HEK293 (cell line): Measurements from ENCODE around the gene NHP2.

Experiments used
- CTCF ChIA-PET: fragments of 350-600 bp; formaldehyde crosslinking; extraction: SDS; loops from one replicate; lab custom pipeline; 2021; ENCODE audit warnings: antibody characterized with exemption; lab: Yijun Ruan, JAX
- POLR2A ChIA-PET: fragments of 300-600 bp; formaldehyde crosslinking; extraction: SDS; loops from one replicate; lab custom pipeline; 2020; ENCODE audit warnings: antibody characterized with exemption, inconsistent platforms; lab: Yijun Ruan, JAX
- H3K27ac ChIP-seq: fragments of 200-500 bp; sonication (Bioruptor generic); 2 replicates; pipeline ENCODE4 v1.5.1; 2014; ENCODE audit warnings: low read depth, low read length, control low read depth, inconsistent platforms; ENCODE audit errors: extremely low read depth
- H3K36me3 ChIP-seq, 2 experiments: fragments of 200-500 bp in 1 of 2; sonication (Bioruptor generic) in 1 of 2; 1 replicate in 1 of 2; 2 replicates in 1 of 2; pipeline ENCODE4 v1.5.1; 2014 to 2017; ENCODE audit warnings: inconsistent platforms in 2 of 2, low read length in 2 of 2; ENCODE audit not compliant: control insufficient read depth in 2 of 2, insufficient read depth in 1 of 2
- H3K4me1 ChIP-seq: fragments of 200-500 bp; sonication (Bioruptor generic); 2 replicates; pipeline ENCODE4 v1.5.1; 2014; ENCODE audit warnings: mild to moderate bottlenecking, low read length, inconsistent platforms; ENCODE audit not compliant: control insufficient read depth, insufficient read depth
- H3K4me3 ChIP-seq: 2 replicates; pipeline ENCODE4 v1.5.1; 2011; ENCODE audit warnings: low read depth, mild to moderate bottlenecking, control low read depth, low read length, moderate library complexity
- H3K9me3 ChIP-seq: fragments of 200-500 bp; sonication (Bioruptor generic); 2 replicates; pipeline ENCODE4 v1.5.1; 2014; ENCODE audit warnings: low read depth, low read length, inconsistent platforms; ENCODE audit not compliant: control insufficient read depth, insufficient read depth
- FEZF1 ChIP-seq: fragments of 450-650 bp; formaldehyde crosslinking; IDR thresholded peaks from 2 replicates; pipeline ENCODE4 v1.5.1; 2016; ENCODE audit warnings: missing biosample characterization, missing genetic modification characterization
- HOXA7 ChIP-seq: sonication (generic); formaldehyde crosslinking; IDR thresholded peaks from 2 replicates; pipeline ENCODE4 v1.8.1; 2022; ENCODE audit warnings: missing genetic modification reagents, borderline replicate concordance
- KLF7 ChIP-seq: fragments of 450-650 bp; formaldehyde crosslinking; IDR thresholded peaks from 2 replicates; pipeline ENCODE4 v1.5.1; 2016; ENCODE audit warnings: missing biosample characterization, missing genetic modification characterization, borderline replicate concordance
- SCRT2 ChIP-seq: fragments of 450-650 bp; formaldehyde crosslinking; IDR thresholded peaks from 2 replicates; pipeline ENCODE4 v1.5.1; 2016; ENCODE audit warnings: missing biosample characterization, missing genetic modification characterization
- SETDB1 ChIP-seq: IDR thresholded peaks from one replicate; pipeline ENCODE4 v1.6.1; 2017; ENCODE audit warnings: mild to moderate bottlenecking, low read length, moderate library complexity, mixed read lengths; ENCODE audit not compliant: insufficient read length
- ZFP69B ChIP-seq: fragments of 450-650 bp; formaldehyde crosslinking; IDR thresholded peaks from 2 replicates; pipeline ENCODE4 v1.5.1; 2016; ENCODE audit warnings: missing biosample characterization, missing genetic modification characterization
- ZNF112 ChIP-seq: fragments of 450-650 bp; formaldehyde crosslinking; IDR thresholded peaks from 2 replicates; pipeline ENCODE4 v1.5.0; 2017; ENCODE audit warnings: missing biosample characterization, missing genetic modification characterization
- ZNF133 ChIP-seq: fragments of 450-650 bp; formaldehyde crosslinking; IDR thresholded peaks from 2 replicates; pipeline ENCODE4 v1.5.1; 2016; ENCODE audit warnings: missing biosample characterization, missing genetic modification characterization
- ZNF140 ChIP-seq: fragments of 450-650 bp; formaldehyde crosslinking; IDR thresholded peaks from 2 replicates; pipeline ENCODE4 v1.5.1; 2016; ENCODE audit warnings: missing biosample characterization, missing genetic modification characterization
- ZNF175 ChIP-seq: fragments of 450-650 bp; formaldehyde crosslinking; IDR thresholded peaks from 2 replicates; pipeline ENCODE4 v1.5.1; 2016; ENCODE audit warnings: missing biosample characterization, missing genetic modification characterization
- ZNF266 ChIP-seq: fragments of 450-650 bp; formaldehyde crosslinking; IDR thresholded peaks from 2 replicates; pipeline ENCODE4 v1.5.1; 2016; ENCODE audit warnings: missing biosample characterization, missing genetic modification characterization, low read depth
- ZNF274 ChIP-seq, 2 experiments: fragments of 200-500 bp in 1 of 2; fragments of 450-650 bp in 1 of 2; sonication (Bioruptor generic) in 1 of 2; formaldehyde crosslinking in 1 of 2; IDR thresholded peaks; 2 replicates each; pipeline versions ENCODE4 v1.5.1 to v1.6.1; 2014 to 2016; ENCODE audit warnings: borderline replicate concordance in 1 of 2, inconsistent platforms in 1 of 2, low read length in 1 of 2, missing biosample characterization in 1 of 2, missing genetic modification characterization in 1 of 2
- ZNF311 ChIP-seq: fragments of 450-650 bp; formaldehyde crosslinking; IDR thresholded peaks from 2 replicates; pipeline ENCODE4 v1.5.1; 2017; ENCODE audit warnings: missing biosample characterization, missing genetic modification characterization, borderline replicate concordance
- ZNF324 ChIP-seq: fragments of 450-650 bp; formaldehyde crosslinking; IDR thresholded peaks from 2 replicates; pipeline ENCODE4 v1.5.1; 2016; ENCODE audit warnings: missing biosample characterization, missing genetic modification characterization
- ZNF354C ChIP-seq: fragments of 450-650 bp; formaldehyde crosslinking; IDR thresholded peaks from 2 replicates; pipeline ENCODE4 v1.5.1; 2016; ENCODE audit warnings: missing biosample characterization, missing genetic modification characterization, low read depth, borderline replicate concordance
- ZNF513 ChIP-seq: fragments of 450-650 bp; IDR thresholded peaks from 2 replicates; pipeline ENCODE4 v1.5.1; 2018; ENCODE audit warnings: missing biosample characterization, missing genetic modification characterization
- ZNF530 ChIP-seq: fragments of 450-650 bp; formaldehyde crosslinking; IDR thresholded peaks from 2 replicates; pipeline ENCODE4 v1.5.1; 2016; ENCODE audit warnings: low read depth, missing biosample characterization, missing genetic modification characterization
- ZNF555 ChIP-seq: fragments of 450-650 bp; formaldehyde crosslinking; conservative IDR thresholded peaks from 2 replicates; pipeline ENCODE4 v1.5.1; 2017; ENCODE audit warnings: missing biosample characterization, mild to moderate bottlenecking, missing genetic modification characterization, inconsistent platforms
- ZNF621 ChIP-seq: fragments of 450-650 bp; formaldehyde crosslinking; IDR thresholded peaks from 2 replicates; pipeline ENCODE4 v1.5.1; 2017; ENCODE audit warnings: missing biosample characterization, missing genetic modification characterization
- ZNF624 ChIP-seq: fragments of 450-650 bp; formaldehyde crosslinking; IDR thresholded peaks from 2 replicates; pipeline ENCODE4 v1.5.1; 2017; ENCODE audit warnings: missing biosample characterization, missing genetic modification characterization
- ZNF626 ChIP-seq: fragments of 450-650 bp; sonication (Bioruptor Pico); formaldehyde crosslinking; IDR thresholded peaks from 2 replicates; pipeline ENCODE4 v1.5.1; 2018; ENCODE audit warnings: missing biosample characterization, missing genetic modification characterization, inconsistent platforms
- ZNF654 ChIP-seq: fragments of 450-650 bp; formaldehyde crosslinking; IDR thresholded peaks from 2 replicates; pipeline ENCODE4 v1.5.1; 2016; ENCODE audit warnings: low read depth, missing biosample characterization, missing genetic modification characterization
- ZSCAN18 ChIP-seq: fragments of 450-650 bp; formaldehyde crosslinking; IDR thresholded peaks from 2 replicates; pipeline ENCODE4 v1.5.1; 2016; ENCODE audit warnings: missing biosample characterization, missing genetic modification characterization
- TF ChIP-seq, protein P1 (sequence below): fragments of 450-650 bp; IDR thresholded peaks from 2 replicates; pipeline ENCODE4 v1.5.1; 2018; ENCODE audit warnings: missing biosample characterization, mild to moderate bottlenecking, missing genetic modification characterization
- TF ChIP-seq, protein P2 (sequence below): fragments of 450-650 bp; formaldehyde crosslinking; IDR thresholded peaks from 2 replicates; pipeline ENCODE4 v1.5.1; 2016; ENCODE audit warnings: missing biosample characterization, missing genetic modification characterization

NHP2 gene

DNA sequence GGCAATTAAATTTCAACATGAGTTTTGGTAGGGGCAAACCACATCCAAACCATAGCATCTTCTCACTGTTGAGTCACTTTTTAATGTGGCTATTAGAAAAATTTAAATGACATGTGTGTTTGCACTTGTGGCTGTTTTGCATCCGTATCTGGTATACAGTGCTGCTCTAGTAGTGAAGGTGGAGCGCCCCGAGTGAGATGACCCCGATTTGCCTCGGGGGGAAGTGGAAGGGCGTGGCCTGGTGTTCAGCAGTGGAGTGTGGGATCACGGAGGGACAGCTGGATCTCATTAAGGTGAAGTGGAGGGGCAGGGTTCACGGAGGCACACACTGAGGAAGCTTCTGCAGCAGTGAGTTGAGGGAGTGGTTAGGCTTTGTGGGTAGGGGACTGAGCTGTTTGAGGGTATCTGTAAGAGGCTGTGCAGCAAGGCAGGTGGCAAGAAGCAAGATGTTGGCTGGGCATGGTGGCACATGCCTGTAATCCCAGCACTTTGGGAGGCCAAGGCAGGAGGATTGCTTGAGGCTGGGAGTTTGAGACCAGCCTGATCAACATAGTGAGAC lies 39.6 kb upstream of the NHP2 start:
- no peak for TF ChIP-seq ZNF513 (tag by site-specific recombination)
- TF ChIP-seq SCRT2: no peak
- TF ChIP-seq, protein P1, sequence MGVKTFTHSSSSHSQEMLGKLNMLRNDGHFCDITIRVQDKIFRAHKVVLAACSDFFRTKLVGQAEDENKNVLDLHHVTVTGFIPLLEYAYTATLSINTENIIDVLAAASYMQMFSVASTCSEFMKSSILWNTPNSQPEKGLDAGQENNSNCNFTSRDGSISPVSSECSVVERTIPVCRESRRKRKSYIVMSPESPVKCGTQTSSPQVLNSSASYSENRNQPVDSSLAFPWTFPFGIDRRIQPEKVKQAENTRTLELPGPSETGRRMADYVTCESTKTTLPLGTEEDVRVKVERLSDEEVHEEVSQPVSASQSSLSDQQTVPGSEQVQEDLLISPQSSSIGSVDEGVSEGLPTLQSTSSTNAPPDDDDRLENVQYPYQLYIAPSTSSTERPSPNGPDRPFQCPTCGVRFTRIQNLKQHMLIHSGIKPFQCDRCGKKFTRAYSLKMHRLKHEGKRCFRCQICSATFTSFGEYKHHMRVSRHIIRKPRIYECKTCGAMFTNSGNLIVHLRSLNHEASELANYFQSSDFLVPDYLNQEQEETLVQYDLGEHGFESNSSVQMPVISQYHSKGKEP (tag by site-specific recombination): no peak
- TF ChIP-seq ZNF112: no peak
- TF ChIP-seq ZNF140: no peak
- TF ChIP-seq ZNF354C (tag by site-specific recombination): no peak
- TF ChIP-seq ZNF530 (tag by site-specific recombination): no peak
- no peak for TF ChIP-seq ZNF266 (tag by site-specific recombination)
- TF ChIP-seq KLF7 (tag by site-specific recombination): no peak
- TF ChIP-seq ZNF133 (tag by site-specific recombination): no peak
- TF ChIP-seq ZNF311: no peak
- no peak for TF ChIP-seq ZNF626 (tag by site-specific recombination)
- no peak for TF ChIP-seq HOXA7 (CRISPR knock-in tag)
- no peak for TF ChIP-seq ZFP69B (tag by site-specific recombination)
- TF ChIP-seq ZNF175 (tag by site-specific recombination): no peak
- no peak for TF ChIP-seq FEZF1
- TF ChIP-seq ZNF555 (tag by site-specific recombination): no peak
- TF ChIP-seq, protein P2, sequence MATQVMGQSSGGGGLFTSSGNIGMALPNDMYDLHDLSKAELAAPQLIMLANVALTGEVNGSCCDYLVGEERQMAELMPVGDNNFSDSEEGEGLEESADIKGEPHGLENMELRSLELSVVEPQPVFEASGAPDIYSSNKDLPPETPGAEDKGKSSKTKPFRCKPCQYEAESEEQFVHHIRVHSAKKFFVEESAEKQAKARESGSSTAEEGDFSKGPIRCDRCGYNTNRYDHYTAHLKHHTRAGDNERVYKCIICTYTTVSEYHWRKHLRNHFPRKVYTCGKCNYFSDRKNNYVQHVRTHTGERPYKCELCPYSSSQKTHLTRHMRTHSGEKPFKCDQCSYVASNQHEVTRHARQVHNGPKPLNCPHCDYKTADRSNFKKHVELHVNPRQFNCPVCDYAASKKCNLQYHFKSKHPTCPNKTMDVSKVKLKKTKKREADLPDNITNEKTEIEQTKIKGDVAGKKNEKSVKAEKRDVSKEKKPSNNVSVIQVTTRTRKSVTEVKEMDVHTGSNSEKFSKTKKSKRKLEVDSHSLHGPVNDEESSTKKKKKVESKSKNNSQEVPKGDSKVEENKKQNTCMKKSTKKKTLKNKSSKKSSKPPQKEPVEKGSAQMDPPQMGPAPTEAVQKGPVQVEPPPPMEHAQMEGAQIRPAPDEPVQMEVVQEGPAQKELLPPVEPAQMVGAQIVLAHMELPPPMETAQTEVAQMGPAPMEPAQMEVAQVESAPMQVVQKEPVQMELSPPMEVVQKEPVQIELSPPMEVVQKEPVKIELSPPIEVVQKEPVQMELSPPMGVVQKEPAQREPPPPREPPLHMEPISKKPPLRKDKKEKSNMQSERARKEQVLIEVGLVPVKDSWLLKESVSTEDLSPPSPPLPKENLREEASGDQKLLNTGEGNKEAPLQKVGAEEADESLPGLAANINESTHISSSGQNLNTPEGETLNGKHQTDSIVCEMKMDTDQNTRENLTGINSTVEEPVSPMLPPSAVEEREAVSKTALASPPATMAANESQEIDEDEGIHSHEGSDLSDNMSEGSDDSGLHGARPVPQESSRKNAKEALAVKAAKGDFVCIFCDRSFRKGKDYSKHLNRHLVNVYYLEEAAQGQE (tag by site-specific recombination): no peak
- no peaks in the 10 kb centered on the region for H3K36me3 ChIP-seq
- no peaks in the 10 kb centered on the region for H3K4me1 ChIP-seq
- ChIA-PET CTCF (no interaction called here), POLR2A (interaction anchor here (2.0 kb wide), 1 partner anchor 11 kb away, joined by 6 read pairs; the partner anchor contains the start of gene HNRNPAB)
- no peaks in the 10 kb centered on the region for H3K9me3 ChIP-seq
- no peak overlapping the region for H3K4me3 ChIP-seq
- no peak overlapping the region for H3K27ac ChIP-seq

- Histone ChIP-seq H3K9me3 (no peaks in the 10 kb centered on the region), H3K4me1 (no peaks in the 10 kb centered on the region), H3K36me3 (no peaks in the 10 kb centered on the region), H3K27ac (no peak overlapping the region), H3K4me3 (no peak overlapping the region)
- POLR2A ChIA-PET: interaction anchor here (2.0 kb wide), 1 partner anchor 11 kb away, joined by 6 read pairs; the partner anchor contains the start of gene HNRNPAB
- CTCF ChIA-PET: no interaction called here
- TF ChIP-seq ZNF621 (tag by site-specific recombination): no peak
- TF ChIP-seq ZNF274 (IDR thresholded peaks at IDR 0.05; ENCODE audit: low read length): no peak
- no peak for TF ChIP-seq ZNF274 (tag by site-specific recombination; IDR thresholded peaks at IDR 0.05; ENCODE audit: borderline replicate concordance)
- no peak for TF ChIP-seq ZSCAN18 (tag by site-specific recombination)
- TF ChIP-seq ZNF324 (tag by site-specific recombination): no peak
- TF ChIP-seq ZNF624 (tag by site-specific recombination): no peak
- TF ChIP-seq ZNF654 (tag by site-specific recombination): no peak
- peak; percentile 32 for TF ChIP-seq SETDB1
Measured at GRCh38 chr5:178192787-178193186, 39.1 kb upstream of the NHP2 start.
